Measurements from ENCODE around the gene HHIPL1.

HHIPL1 gene

GRCh38 chr14:99604278-99604765 is 40.6 kb upstream of the HHIPL1 start:
- Histone ChIP-seq H3K4me1 (ENCODE audit: insufficient read depth, low read length) (peaks cover 11% of the 10 kb centered on the region), H3K9me3 (ENCODE audit: control insufficient read depth, insufficient read depth, low read length) (no peaks in the 10 kb centered on the region), H3K36me3 (ENCODE audit: insufficient read depth, low read length) (no peaks in the 10 kb centered on the region), H3K9ac (ENCODE audit: low read depth, low read length) (peak overlapping the region; percentile 88)

- Histone ChIP-seq H3K9me3 (ENCODE audit: control insufficient read depth, insufficient read depth, low read length) (no peaks in the 10 kb centered on the region), H3K9ac (ENCODE audit: low read depth, low read length) (peak overlapping the region; percentile 88), H3K4me1 (ENCODE audit: insufficient read depth, low read length) (peaks cover 11% of the 10 kb centered on the region), H3K36me3 (ENCODE audit: insufficient read depth, low read length) (no peaks in the 10 kb centered on the region)
Measured at GRCh38 chr14:99604766-99605298, 40.1 kb upstream of the HHIPL1 start.

- peak overlapping the region; percentile 88 for H3K9ac ChIP-seq (ENCODE audit: low read depth, low read length)
- H3K4me1 ChIP-seq (ENCODE audit: insufficient read depth, low read length) = peaks cover 11% of the 10 kb centered on the region
- H3K36me3 ChIP-seq (ENCODE audit: insufficient read depth, low read length) = no peaks in the 10 kb centered on the region
- no peaks in the 10 kb centered on the region for H3K9me3 ChIP-seq (ENCODE audit: control insufficient read depth, insufficient read depth, low read length)
Measured at GRCh38 chr14:99605299-99605961, 39.5 kb upstream of the HHIPL1 start.

GRCh38 chr14:99606359-99606758 is 38.6 kb upstream of the HHIPL1 start:
- Histone ChIP-seq H3K9me3 (ENCODE audit: control insufficient read depth, insufficient read depth, low read length) (no peaks in the 10 kb centered on the region), H3K9ac (ENCODE audit: low read depth, low read length) (no peak overlapping the region)

GRCh38 chr14:99608591-99608990 is 36.3 kb upstream of the HHIPL1 start:
- Histone ChIP-seq H3K9me3 (ENCODE audit: control insufficient read depth, insufficient read depth, low read length) (no peaks in the 10 kb centered on the region), H3K36me3 (ENCODE audit: insufficient read depth, low read length) (no peaks in the 10 kb centered on the region)

More at GRCh38 chr14:99606359-99606758, 38.6 kb upstream of the HHIPL1 start:
- Histone ChIP-seq H3K36me3 (ENCODE audit: insufficient read depth, low read length) (no peaks in the 10 kb centered on the region), H3K4me1 (ENCODE audit: insufficient read depth, low read length) (peaks cover 5% of the 10 kb centered on the region)

GRCh38 chr14:99609245-99610170 is 35.4 kb upstream of the HHIPL1 start:
- no peaks in the 10 kb centered on the region for H3K9me3 ChIP-seq (ENCODE audit: control insufficient read depth, insufficient read depth, low read length)
- peaks cover 3% of the 10 kb centered on the region for H3K4me1 ChIP-seq (ENCODE audit: insufficient read depth, low read length)
- H3K9ac ChIP-seq (ENCODE audit: low read depth, low read length) = no peak overlapping the region
- no peaks in the 10 kb centered on the region for H3K36me3 ChIP-seq (ENCODE audit: insufficient read depth, low read length)

More at GRCh38 chr14:99608591-99608990, 36.3 kb upstream of the HHIPL1 start:
- Histone ChIP-seq H3K9ac (ENCODE audit: low read depth, low read length) (no peak overlapping the region), H3K4me1 (ENCODE audit: insufficient read depth, low read length) (peaks cover 3% of the 10 kb centered on the region)

GRCh38 chr14:99611646-99612045 is 33.3 kb upstream of the HHIPL1 start:
- H3K4me1 ChIP-seq (ENCODE audit: insufficient read depth, low read length) = no peaks in the 10 kb centered on the region

GRCh38 chr14:99612071-99612737 is 32.7 kb upstream of the HHIPL1 start:
- Histone ChIP-seq H3K36me3 (ENCODE audit: insufficient read depth, low read length) (no peaks in the 10 kb centered on the region), H3K9ac (ENCODE audit: low read depth, low read length) (no peak overlapping the region), H3K4me1 (ENCODE audit: insufficient read depth, low read length) (no peaks in the 10 kb centered on the region), H3K9me3 (ENCODE audit: control insufficient read depth, insufficient read depth, low read length) (no peaks in the 10 kb centered on the region)

More at GRCh38 chr14:99611646-99612045, 33.3 kb upstream of the HHIPL1 start:
- Histone ChIP-seq H3K9ac (ENCODE audit: low read depth, low read length) (no peak overlapping the region), H3K9me3 (ENCODE audit: control insufficient read depth, insufficient read depth, low read length) (no peaks in the 10 kb centered on the region), H3K36me3 (ENCODE audit: insufficient read depth, low read length) (no peaks in the 10 kb centered on the region)

GRCh38 chr14:99612738-99613330 is 32.1 kb upstream of the HHIPL1 start:
- Histone ChIP-seq H3K4me1 (ENCODE audit: insufficient read depth, low read length) (no peaks in the 10 kb centered on the region), H3K9ac (ENCODE audit: low read depth, low read length) (no peak overlapping the region), H3K9me3 (ENCODE audit: control insufficient read depth, insufficient read depth, low read length) (no peaks in the 10 kb centered on the region), H3K36me3 (ENCODE audit: insufficient read depth, low read length) (no peaks in the 10 kb centered on the region)

GRCh38 chr14:99615497-99616157 is 29.3 kb upstream of the HHIPL1 start:
- H3K36me3 ChIP-seq (ENCODE audit: insufficient read depth, low read length) = no peaks in the 10 kb centered on the region
- H3K9me3 ChIP-seq (ENCODE audit: control insufficient read depth, insufficient read depth, low read length) = no peaks in the 10 kb centered on the region
- peaks cover 7% of the 10 kb centered on the region; the same call in 1 of the 2 replicates for H3K4me1 ChIP-seq (ENCODE audit: insufficient read depth, low read length)
- H3K9ac ChIP-seq (ENCODE audit: low read depth, low read length) = no peak overlapping the region

- Histone ChIP-seq H3K9ac (ENCODE audit: low read depth, low read length) (no peak overlapping the region), H3K36me3 (ENCODE audit: insufficient read depth, low read length) (no peaks in the 10 kb centered on the region), H3K9me3 (ENCODE audit: control insufficient read depth, insufficient read depth, low read length) (no peaks in the 10 kb centered on the region), H3K4me1 (ENCODE audit: insufficient read depth, low read length) (peaks cover 7% of the 10 kb centered on the region; the same call in 1 of the 2 replicates)
Measured at GRCh38 chr14:99616832-99617800, 27.8 kb upstream of the HHIPL1 start.
